GM06990 (cell line): ENCODE measurements around the gene HCFC2.

Source experiments
- DNase-seq: peaks from one replicate; pipeline ENCODE4 v3.0.0-alpha.2; 2011; ENCODE audit not compliant: insufficient read length; ENCODE audit errors: extremely low read depth
- H3K27me3 ChIP-seq: replicated peaks from 2 replicates; pipeline ENCODE4 v1.6.0; 2011; ENCODE audit warnings: low read length; ENCODE audit not compliant: control insufficient read depth, insufficient read depth
- H3K36me3 ChIP-seq: 2 replicates; pipeline ENCODE4 v1.5.1; 2011; ENCODE audit warnings: low read length; ENCODE audit not compliant: control insufficient read depth, insufficient read depth
- H3K4me3 ChIP-seq: replicated peaks from 2 replicates; pipeline ENCODE4 v1.5.1; 2011; ENCODE audit warnings: low read depth, mild to moderate bottlenecking, control low read depth, low read length
- TF ChIP-seq, protein P1 (sequence below): IDR thresholded peaks from 2 replicates; pipeline ENCODE4 v1.5.1; 2011; ENCODE audit warnings: low read length, control low read depth, mild to moderate bottlenecking, inconsistent platforms; ENCODE audit not compliant: insufficient read depth, poor library complexity, severe bottlenecking

HCFC2 gene

DNA sequence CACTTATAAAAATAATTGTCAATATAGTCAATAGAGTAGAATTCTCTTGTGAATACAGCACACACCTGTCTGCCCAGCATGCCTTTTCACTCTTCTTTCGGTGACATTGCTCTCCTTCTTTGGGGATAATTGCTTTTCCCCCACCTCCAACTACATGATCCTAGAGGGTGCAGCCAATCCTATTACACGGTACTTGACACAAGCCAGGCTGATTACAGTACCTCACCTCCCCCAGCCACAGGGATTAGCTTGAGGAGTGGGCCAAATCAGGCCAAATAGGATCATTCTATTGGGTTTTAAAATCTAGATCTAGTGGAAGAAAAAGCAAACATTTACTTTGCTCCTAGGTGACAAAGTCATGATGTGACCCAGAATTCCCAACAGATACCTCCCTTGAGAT is 90.5 kb downstream of the HCFC2 start:
- no peak for DNase-seq
- Histone ChIP-seq H3K4me3 (no peak overlapping the region), H3K36me3 (no peaks in the 10 kb centered on the region), H3K27me3 (no peaks in the 10 kb centered on the region)
- TF ChIP-seq, protein P1, sequence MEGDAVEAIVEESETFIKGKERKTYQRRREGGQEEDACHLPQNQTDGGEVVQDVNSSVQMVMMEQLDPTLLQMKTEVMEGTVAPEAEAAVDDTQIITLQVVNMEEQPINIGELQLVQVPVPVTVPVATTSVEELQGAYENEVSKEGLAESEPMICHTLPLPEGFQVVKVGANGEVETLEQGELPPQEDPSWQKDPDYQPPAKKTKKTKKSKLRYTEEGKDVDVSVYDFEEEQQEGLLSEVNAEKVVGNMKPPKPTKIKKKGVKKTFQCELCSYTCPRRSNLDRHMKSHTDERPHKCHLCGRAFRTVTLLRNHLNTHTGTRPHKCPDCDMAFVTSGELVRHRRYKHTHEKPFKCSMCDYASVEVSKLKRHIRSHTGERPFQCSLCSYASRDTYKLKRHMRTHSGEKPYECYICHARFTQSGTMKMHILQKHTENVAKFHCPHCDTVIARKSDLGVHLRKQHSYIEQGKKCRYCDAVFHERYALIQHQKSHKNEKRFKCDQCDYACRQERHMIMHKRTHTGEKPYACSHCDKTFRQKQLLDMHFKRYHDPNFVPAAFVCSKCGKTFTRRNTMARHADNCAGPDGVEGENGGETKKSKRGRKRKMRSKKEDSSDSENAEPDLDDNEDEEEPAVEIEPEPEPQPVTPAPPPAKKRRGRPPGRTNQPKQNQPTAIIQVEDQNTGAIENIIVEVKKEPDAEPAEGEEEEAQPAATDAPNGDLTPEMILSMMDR, result no peak
